Ovary (tissue), 9 donors: ENCODE data around the gene DMKN. TPM values are rescaled to one million over a fixed set of nuclear protein-coding genes. Genes with fewer than 3 reads are reported as not detected.

ENCODE experiments used
- polyA plus RNA-seq, 2 donors: library from polyadenylated mRNA; stranded (reverse); fragments of 200-250 nt in 1 of 2; fragments of 350-450 nt in 1 of 2; fragmentation: Illumina TruSeq in 1 of 2; extraction: RNeasy Lipid Tissue Mini Kit (QIAGEN cat#74804) in 1 of 2; gene quantifications; one replicate each; pipeline ENCODE4 v1.2.3, GENCODE V29; 2013 to 2014
- total RNA-seq, 7 donors: library from RNA; depleted of rRNA in 2 of 7; stranded (reverse); fragments of >200 nt in 2 of 7; fragmentation: NEBNext Ultra II Directional in 3 of 7; extraction: Animal tissue kit (Norgen Biotek cat#: 25700) in 3 of 7; gene quantifications; one replicate each; pipeline versions ENCODE4 v1.1.0 to v1.2.4, GENCODE V29; 2016 to 2023
- donor health status: DM: no; HTN: no; CAD: no; lungs with moderate emphysema.
- donor health status: DM: no; HTN: no; CAD: no.
- donor health status: Bipolar disorder and iron deficiency.
- donor health status: DM: yes; HTN: yes; CAD: no.
- donor health status: DM: no; HTN: no; CAD: no.
- donor health status: DM: yes; HTN: yes; CAD: no.

The DMKN gene
- total and polyA plus RNA-seq, 9 donors = 58.3 to 177 (median 93.8) TPM

Other genes with a start within 250 kb of the DMKN start
- 100 to 1,000 TPM; 105 to 218 (median 159) TPM for gene USF2, start 244.7 kb downstream of the DMKN start, total RNA-seq
- gene USF2, start 244.7 kb downstream of the DMKN start, polyA plus RNA-seq = 100 to 1,000 TPM; 130 to 169 TPM
- 1 to 10 TPM in 3 of 7 donors, under 1 TPM in 2, not detected in 2; 0.43 to 4.0 (median 1.3) TPM for gene HAMP, start 231.1 kb downstream of the DMKN start, total RNA-seq
- 1 to 10 TPM in 1 of 2 donors, not detected in 1; 1.1 TPM for gene HAMP, start 231.1 kb downstream of the DMKN start, polyA plus RNA-seq
- gene MAG, start 221.5 kb downstream of the DMKN start, total RNA-seq = 100 to 1,000 TPM in 3 of 7 donors, 10 to 100 TPM in 4; 58.0 to 146 (median 94.2) TPM
- 100 to 1,000 TPM in 1 of 2 donors, 1 to 10 TPM in 1; 1.1 to 106 TPM for gene MAG, start 221.5 kb downstream of the DMKN start, polyA plus RNA-seq
- 100 to 1,000 TPM in 5 of 7 donors, 10 to 100 TPM in 2; 54.2 to 264 (median 137) TPM for gene CD22, start 184.5 kb downstream of the DMKN start, total RNA-seq
- 10 to 100 TPM; 79.4 to 94.2 TPM for gene CD22, start 184.5 kb downstream of the DMKN start, polyA plus RNA-seq
- 1 to 10 TPM in 5 of 7 donors, under 1 TPM in 2; 0.11 to 5.0 (median 1.8) TPM for gene FFAR1, start 165.7 kb downstream of the DMKN start, total RNA-seq
- gene FFAR1, start 165.7 kb downstream of the DMKN start, polyA plus RNA-seq = under 1 TPM; 0.32 to 0.67 TPM
- gene FFAR3, start 155.2 kb downstream of the DMKN start, total RNA-seq = under 1 TPM in 4 of 7 donors, not detected in 3; 0.15 to 0.43 (median 0.21) TPM
- gene FFAR3, start 155.2 kb downstream of the DMKN start, polyA plus RNA-seq = under 1 TPM in 1 of 2 donors, not detected in 1; 0.12 TPM
- gene GPR42, start 142.6 kb downstream of the DMKN start, total RNA-seq = not detected
- gene GPR42, start 142.6 kb downstream of the DMKN start, polyA plus RNA-seq = not detected
- gene FFAR2, start 65.4 kb downstream of the DMKN start, total RNA-seq = under 1 TPM in 2 of 7 donors, not detected in 5; 0.20 to 0.32 TPM
- under 1 TPM; 0.32 to 0.47 TPM for gene FFAR2, start 65.4 kb downstream of the DMKN start, polyA plus RNA-seq
- gene KRTDAP, start 23.2 kb downstream of the DMKN start, total RNA-seq = 1 to 10 TPM in 1 of 7 donors, under 1 TPM in 4, not detected in 2; 0.54 to 1.6 (median 0.75) TPM
- not detected for gene KRTDAP, start 23.2 kb downstream of the DMKN start, polyA plus RNA-seq
- gene SBSN, start 14.7 kb upstream of the DMKN start, total RNA-seq = not detected
- not detected for gene SBSN, start 14.7 kb upstream of the DMKN start, polyA plus RNA-seq
- gene GAPDHS, start 19.8 kb upstream of the DMKN start, total RNA-seq = not detected
- gene GAPDHS, start 19.8 kb upstream of the DMKN start, polyA plus RNA-seq = not detected
- 10 to 100 TPM; 61.4 to 87.7 (median 66.8) TPM for gene TMEM147, start 32.0 kb upstream of the DMKN start, total RNA-seq
- gene TMEM147, start 32.0 kb upstream of the DMKN start, polyA plus RNA-seq = 100 to 1,000 TPM in 1 of 2 donors, 10 to 100 TPM in 1; 80.9 to 105 TPM
- gene ATP4A, start 50.0 kb upstream of the DMKN start, total RNA-seq = not detected
- gene ATP4A, start 50.0 kb upstream of the DMKN start, polyA plus RNA-seq = under 1 TPM in 1 of 2 donors, not detected in 1; 0.02 TPM
- not detected for gene PMIS2, start 72.5 kb upstream of the DMKN start, total RNA-seq
- gene PMIS2, start 72.5 kb upstream of the DMKN start, polyA plus RNA-seq = not detected
- 10 to 100 TPM; 10.6 to 24.5 (median 19.5) TPM for gene HAUS5, start 99.1 kb upstream of the DMKN start, total RNA-seq
- 10 to 100 TPM in 1 of 2 donors, 1 to 10 TPM in 1; 8.8 to 14.8 TPM for gene HAUS5, start 99.1 kb upstream of the DMKN start, polyA plus RNA-seq
- gene RBM42, start 115.4 kb upstream of the DMKN start, total RNA-seq = 10 to 100 TPM; 43.0 to 90.4 (median 78.1) TPM
- 10 to 100 TPM in 1 of 2 donors, 1 to 10 TPM in 1; 6.1 to 68.0 TPM for gene RBM42, start 115.4 kb upstream of the DMKN start, polyA plus RNA-seq
- gene ETV2, start 128.1 kb upstream of the DMKN start, total RNA-seq = 1 to 10 TPM in 5 of 7 donors, under 1 TPM in 2; 0.79 to 2.5 (median 1.4) TPM
- gene ETV2, start 128.1 kb upstream of the DMKN start, polyA plus RNA-seq = 1 to 10 TPM in 1 of 2 donors, not detected in 1; 1.9 TPM
- gene COX6B1, start 134.7 kb upstream of the DMKN start, total RNA-seq = 100 to 1,000 TPM; 181 to 320 (median 243) TPM
- gene COX6B1, start 134.7 kb upstream of the DMKN start, polyA plus RNA-seq = 100 to 1,000 TPM; 466 to 601 TPM
- not detected for gene UPK1A, start 152.9 kb upstream of the DMKN start, total RNA-seq
- gene UPK1A, start 152.9 kb upstream of the DMKN start, polyA plus RNA-seq = under 1 TPM; 0.06 to 0.20 TPM
- under 1 TPM in 1 of 7 donors, not detected in 6; 0.41 TPM for gene ZBTB32, start 190.9 kb upstream of the DMKN start, total RNA-seq
- not detected for gene ZBTB32, start 190.9 kb upstream of the DMKN start, polyA plus RNA-seq
- gene KMT2B, start 204.4 kb upstream of the DMKN start, total RNA-seq = 10 to 100 TPM; 13.0 to 53.7 (median 38.4) TPM
- gene KMT2B, start 204.4 kb upstream of the DMKN start, polyA plus RNA-seq = 10 to 100 TPM in 1 of 2 donors, 1 to 10 TPM in 1; 8.8 to 27.2 TPM
- gene IGFLR1, start 228.8 kb upstream of the DMKN start, total RNA-seq = 10 to 100 TPM in 3 of 7 donors, 1 to 10 TPM in 4; 3.6 to 12.8 (median 7.6) TPM
- gene IGFLR1, start 228.8 kb upstream of the DMKN start, polyA plus RNA-seq = 1 to 10 TPM in 1 of 2 donors, under 1 TPM in 1; 0.93 to 9.0 TPM
- 10 to 100 TPM; 16.7 to 37.5 (median 25.6) TPM for gene U2AF1L4, start 231.8 kb upstream of the DMKN start, total RNA-seq
- 10 to 100 TPM; 16.7 to 37.7 TPM for gene U2AF1L4, start 231.8 kb upstream of the DMKN start, polyA plus RNA-seq
- 10 to 100 TPM; 23.4 to 90.4 (median 44.9) TPM for gene PSENEN, start 232.0 kb upstream of the DMKN start, total RNA-seq
- gene PSENEN, start 232.0 kb upstream of the DMKN start, polyA plus RNA-seq = 10 to 100 TPM; 34.0 to 44.6 TPM
- gene LIN37, start 234.9 kb upstream of the DMKN start, total RNA-seq = 10 to 100 TPM; 14.5 to 25.6 (median 19.1) TPM
- gene LIN37, start 234.9 kb upstream of the DMKN start, polyA plus RNA-seq = 10 to 100 TPM in 1 of 2 donors, 1 to 10 TPM in 1; 9.8 to 24.1 TPM
- gene HSPB6, start 243.4 kb upstream of the DMKN start, total RNA-seq = 100 to 1,000 TPM in 6 of 7 donors, 10 to 100 TPM in 1; 44.9 to 276 (median 232) TPM
- gene HSPB6, start 243.4 kb upstream of the DMKN start, polyA plus RNA-seq = 100 to 1,000 TPM; 101 to 434 TPM
- gene PROSER3, start 244.5 kb upstream of the DMKN start, total RNA-seq = 10 to 100 TPM in 5 of 7 donors, 1 to 10 TPM in 2; 3.3 to 59.0 (median 32.0) TPM
- gene PROSER3, start 244.5 kb upstream of the DMKN start, polyA plus RNA-seq = 10 to 100 TPM; 12.6 to 12.9 TPM